HG03108 (cell line): ENCODE results near the gene ANKRD11.
"Not testable (repeated sequence)": the region's sequence is repeated elsewhere in the genome, so short reads cannot be mapped to it uniquely, and the experiment has no call there.

Experiments used
- ATAC-seq: cut with Tn5 transposase; IDR thresholded peaks from one replicate; pipeline ENCODE4 v1.9.1; 2021; ENCODE audit warnings: moderate library complexity; ENCODE audit not compliant: unreplicated experiment

Gene ANKRD11

GRCh38 chr16:89369266-89369895, 121.0 kb downstream of the ANKRD11 start:
- no peak for ATAC-seq

- ATAC-seq = no peak
Measured at GRCh38 chr16:89368604-89369249, 121.6 kb downstream of the ANKRD11 start.

- no peak for ATAC-seq
Measured at GRCh38 chr16:89367538-89367915, 122.8 kb downstream of the ANKRD11 start.

GRCh38 chr16:89366561-89367537, 123.5 kb downstream of the ANKRD11 start:
- no peak for ATAC-seq

GRCh38 chr16:89365996-89366395, 124.4 kb downstream of the ANKRD11 start:
- ATAC-seq = no peak

GRCh38 chr16:89365044-89365467, 125.3 kb downstream of the ANKRD11 start:
- ATAC-seq = no peak

- ATAC-seq = no peak
Measured at GRCh38 chr16:89364606-89365005, 125.8 kb downstream of the ANKRD11 start.

- no peak for ATAC-seq
Measured at GRCh38 chr16:89363621-89364393, 126.6 kb downstream of the ANKRD11 start.

- ATAC-seq = not testable (repeated sequence)
Measured at GRCh38 chr16:89362540-89363223, 127.7 kb downstream of the ANKRD11 start.

- peak; percentile 54 for ATAC-seq
Measured at GRCh38 chr16:89361751-89362539, 128.4 kb downstream of the ANKRD11 start.

- ATAC-seq = peak; percentile 42
Measured at GRCh38 chr16:89360760-89361435, 129.5 kb downstream of the ANKRD11 start.

- ATAC-seq = no peak
Measured at GRCh38 chr16:89359264-89360147, 130.9 kb downstream of the ANKRD11 start.

GRCh38 chr16:89358030-89359005, 132.0 kb downstream of the ANKRD11 start:
- no peak for ATAC-seq

GRCh38 chr16:89357055-89357816, 133.1 kb downstream of the ANKRD11 start:
- no peak for ATAC-seq

GRCh38 chr16:89355686-89356085, 134.7 kb downstream of the ANKRD11 start:
- no peak for ATAC-seq

GRCh38 chr16:89355007-89355406, 135.4 kb downstream of the ANKRD11 start:
- ATAC-seq = no peak
